ENCODE data around the gene TCF7L1. TPM values are rescaled to one million over a fixed set of nuclear protein-coding genes. Genes with fewer than 3 reads are reported as not detected.
A peak's percentile ranks its signal among the peaks of the same experiment; 100 is the strongest.

The TCF7L1 gene
- total RNA-seq, 1 donor from 2014 or later = 7.1 TPM

- ATAC-seq = peak; percentile 97
- DNase-seq = peak; percentile 95
- intact Hi-C loops (cut with micrococcal nuclease) = no loop called here
These were observed 221.3 kb downstream of the TCF7L1 start, which contains the start of the genes ELMOD3 and RETSAT for GRCh38 chr2:85354286-85355072. TSS of gene ELMOD3 (plus strand) at chr2:85354769. CDS start at chr2:85357199, 2,430 bp downstream. TSS of gene RETSAT (minus strand) at chr2:85354528. CDS start at chr2:85354507, 21 bp downstream.

- DNase-seq (no peak), ATAC-seq (peak; percentile 4)
- intact Hi-C loops (cut with micrococcal nuclease) = no loop called here
These were observed 221.8 kb downstream of the TCF7L1 start for GRCh38 chr2:85355073-85355410.

- no peak for ATAC-seq
- intact Hi-C loops (cut with micrococcal nuclease) = no loop called here
- DNase-seq = no peak
These were observed 222.3 kb downstream of the TCF7L1 start for GRCh38 chr2:85355521-85355920.

- intact Hi-C loops (cut with micrococcal nuclease) = no loop called here
- ATAC-seq = no peak
- DNase-seq = no peak
These were observed 223.0 kb downstream of the TCF7L1 start for GRCh38 chr2:85356186-85356585.

GRCh38 chr2:85357736-85358135 lies 224.5 kb downstream of the TCF7L1 start:
- ATAC-seq (no peak), DNase-seq (no peak)
- intact Hi-C loops (cut with micrococcal nuclease) = no loop called here

Other genes with a start within 250 kb of the TCF7L1 start
- gene TMSB10, start 227.7 kb upstream of the TCF7L1 start, total RNA-seq = 450 TPM
- gene KCMF1, start 162.2 kb upstream of the TCF7L1 start, total RNA-seq = 94.3 TPM
- 66.9 TPM for gene TGOLN2, start 194.6 kb downstream of the TCF7L1 start, total RNA-seq
- gene RETSAT, start 221.1 kb downstream of the TCF7L1 start, total RNA-seq = 31.2 TPM
- gene ELMOD3, start 221.4 kb downstream of the TCF7L1 start, total RNA-seq = 10.4 TPM